WTC11 (cell line): ENCODE results near the gene CLEC16A. TPM values are rescaled to one million over a fixed set of nuclear protein-coding genes. Genes with fewer than 3 reads are reported as not detected.

Experiments used
- ATAC-seq: fragments of 200-7000 bp; cut with Tn5 transposase; 2 replicates; pipeline ENCODE4 v1.10.0; 2021; ENCODE audit warnings: mild to moderate bottlenecking, moderate library complexity
- CTCF ChIA-PET: fragments of 300-600 bp; sonication (Branson Sonifier 250); formaldehyde crosslinking; loops from one replicate; lab custom pipeline; 2021; ENCODE audit warnings: antibody characterized with exemption; lab: Charles Lee
- POLR2A ChIA-PET: fragments of 350-600 bp; sonication (Branson Sonifier 250); formaldehyde crosslinking; loops from one replicate; lab custom pipeline; 2021; ENCODE audit warnings: antibody characterized with exemption; lab: Charles Lee
- DNase-seq: peaks from one replicate; pipeline ENCODE4 v3.0.0; 2021; ENCODE audit warnings: low spot score
- H3K27ac Mint-ChIP-seq: 2 replicates; pipeline ENCODE4 v1.8.0; 2021; ENCODE audit warnings: mixed read lengths
- H3K27me3 Mint-ChIP-seq: 2 replicates; pipeline ENCODE4 v1.8.0; 2021; ENCODE audit warnings: low read depth, mild to moderate bottlenecking, moderate library complexity, mixed read lengths
- H3K36me3 Mint-ChIP-seq: 2 replicates; pipeline ENCODE4 v1.8.0; 2021; ENCODE audit warnings: mixed read lengths
- H3K4me1 Mint-ChIP-seq: 2 replicates; pipeline ENCODE4 v1.8.0; 2022; ENCODE audit warnings: mixed read lengths
- H3K4me3 Mint-ChIP-seq: 2 replicates; pipeline ENCODE4 v1.8.0; 2021; ENCODE audit warnings: mild to moderate bottlenecking, moderate library complexity, mixed read lengths
- H3K9me3 Mint-ChIP-seq: 2 replicates; pipeline ENCODE4 v1.8.0; 2021; ENCODE audit warnings: mixed read lengths
- CBFB ChIP-seq: sonication (generic); formaldehyde crosslinking; IDR thresholded peaks from 2 replicates; pipeline ENCODE4 v1.8.1; 2022; ENCODE audit warnings: mild to moderate bottlenecking, low read depth, missing genetic modification reagents
- ESRRA ChIP-seq: sonication (generic); formaldehyde crosslinking; IDR thresholded peaks from 2 replicates; pipeline ENCODE4 v1.8.1; 2022; ENCODE audit warnings: mild to moderate bottlenecking, missing genetic modification reagents, borderline replicate concordance
- GRHL2 ChIP-seq: fragments of 250-450 bp; sonication (Bioruptor Pico); IDR thresholded peaks from 2 replicates; pipeline ENCODE4 v1.8.0; 2022; ENCODE audit warnings: mild to moderate bottlenecking, moderate library complexity; ENCODE audit not compliant: insufficient replicate concordance, severe bottlenecking
- NFE2L1 ChIP-seq: sonication (generic); formaldehyde crosslinking; IDR thresholded peaks from 2 replicates; pipeline ENCODE4 v1.8.1; 2023; ENCODE audit warnings: missing genetic modification reagents
- NR1H2 ChIP-seq: sonication (generic); formaldehyde crosslinking; IDR thresholded peaks from 2 replicates; pipeline ENCODE4 v1.9.0; 2021; ENCODE audit warnings: mild to moderate bottlenecking, moderate library complexity, missing genetic modification reagents
- NR2C2 ChIP-seq: sonication (generic); formaldehyde crosslinking; IDR thresholded peaks from 2 replicates; pipeline ENCODE4 v1.8.0; 2022; ENCODE audit warnings: mild to moderate bottlenecking, missing genetic modification reagents
- SOX15 ChIP-seq: fragments of 250-450 bp; sonication (Bioruptor Pico); IDR thresholded peaks from 2 replicates; pipeline ENCODE4 v1.9.0; 2021; ENCODE audit warnings: mild to moderate bottlenecking
- TP53 ChIP-seq: sonication (generic); formaldehyde crosslinking; IDR thresholded peaks from 2 replicates; pipeline ENCODE4 v1.8.1; 2023; ENCODE audit warnings: mild to moderate bottlenecking, missing genetic modification reagents
- ZBTB21 ChIP-seq: sonication (generic); formaldehyde crosslinking; IDR thresholded peaks from 2 replicates; pipeline ENCODE4 v1.8.1; 2023; ENCODE audit warnings: mild to moderate bottlenecking, missing genetic modification reagents, borderline replicate concordance
- ZNF138 ChIP-seq: sonication (generic); formaldehyde crosslinking; conservative IDR thresholded peaks from 2 replicates; pipeline ENCODE4 v1.8.1; 2022; ENCODE audit warnings: mild to moderate bottlenecking, moderate library complexity, missing genetic modification reagents
- ZNF317 ChIP-seq: sonication (generic); formaldehyde crosslinking; IDR thresholded peaks from 2 replicates; pipeline ENCODE4 v1.8.1; 2023; ENCODE audit warnings: low read depth, mild to moderate bottlenecking, moderate library complexity, missing genetic modification reagents, borderline replicate concordance
- ZNF671 ChIP-seq: fragments of 250-450 bp; sonication (Bioruptor Pico); IDR thresholded peaks from 2 replicates; pipeline ENCODE4 v1.8.0; 2021; ENCODE audit warnings: mild to moderate bottlenecking
- total RNA-seq: library from RNA; stranded (reverse); gene quantifications from 3 replicates; pipeline ENCODE4 v1.2.3, GENCODE V29; 2021
- TF ChIP-seq, protein P1 (sequence below): sonication (generic); formaldehyde crosslinking; IDR thresholded peaks from 2 replicates; pipeline ENCODE4 v1.8.1; 2023; ENCODE audit warnings: mild to moderate bottlenecking, moderate library complexity, missing genetic modification reagents
- TF ChIP-seq, protein P2 (sequence below): sonication (generic); formaldehyde crosslinking; IDR thresholded peaks from 2 replicates; pipeline ENCODE4 v1.8.0; 2023; ENCODE audit warnings: missing genetic modification reagents, mild to moderate bottlenecking, borderline replicate concordance
- TF ChIP-seq, protein P3 (sequence below): sonication (generic); formaldehyde crosslinking; IDR thresholded peaks from 2 replicates; pipeline ENCODE4 v1.8.0; 2023; ENCODE audit warnings: mild to moderate bottlenecking, missing genetic modification reagents
- TF ChIP-seq, protein P4 (sequence below): fragments of 250-450 bp; sonication (Bioruptor Pico); IDR thresholded peaks from 2 replicates; pipeline ENCODE4 v1.9.0; 2021; ENCODE audit warnings: mild to moderate bottlenecking
- TF ChIP-seq, protein P5 (sequence below): fragments of 250-450 bp; sonication (Bioruptor Pico); IDR thresholded peaks from 2 replicates; pipeline ENCODE4 v1.9.0; 2021; ENCODE audit warnings: moderate library complexity, mild to moderate bottlenecking, inconsistent platforms, borderline replicate concordance

Gene CLEC16A
- total RNA-seq, 1 experiment from 2014 or later = 14.4 TPM

DNA sequence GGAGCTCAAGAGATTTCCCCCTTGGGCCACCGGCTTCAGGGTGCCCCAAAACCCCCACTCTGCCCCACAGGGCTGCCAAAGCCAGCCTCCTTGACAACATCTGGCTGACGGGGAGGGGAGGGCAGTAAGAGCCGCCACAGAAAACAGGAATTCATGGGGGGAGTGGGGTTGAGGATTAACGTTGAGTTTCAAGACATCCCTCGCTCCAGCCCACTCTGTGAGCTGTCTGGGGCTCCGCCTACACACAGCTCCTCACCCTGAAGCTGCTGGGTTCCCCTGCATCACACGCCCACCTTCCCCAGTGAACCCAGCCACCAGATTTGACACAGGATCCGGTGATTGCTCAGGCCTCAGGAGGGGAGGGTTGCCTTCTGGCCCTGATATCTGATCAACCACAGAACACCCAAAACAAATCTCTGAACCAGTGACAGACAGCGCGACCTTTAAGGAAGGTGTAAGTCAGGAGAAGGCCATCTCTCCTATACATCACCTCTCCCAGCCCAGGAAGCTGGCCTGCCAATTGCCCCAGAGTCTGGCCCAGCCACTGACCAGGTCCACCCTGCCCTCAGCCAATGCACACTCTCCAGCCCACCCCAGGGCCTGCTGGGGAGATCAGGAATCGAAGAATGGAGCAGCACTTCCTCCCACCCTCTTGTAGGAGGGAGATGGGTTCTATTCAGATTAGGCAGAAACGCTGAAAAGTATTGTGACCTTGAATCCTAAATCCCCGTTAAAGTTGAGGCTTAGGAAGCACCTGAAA lies 132.1 kb downstream of the CLEC16A start:
- TF ChIP-seq, protein P1, sequence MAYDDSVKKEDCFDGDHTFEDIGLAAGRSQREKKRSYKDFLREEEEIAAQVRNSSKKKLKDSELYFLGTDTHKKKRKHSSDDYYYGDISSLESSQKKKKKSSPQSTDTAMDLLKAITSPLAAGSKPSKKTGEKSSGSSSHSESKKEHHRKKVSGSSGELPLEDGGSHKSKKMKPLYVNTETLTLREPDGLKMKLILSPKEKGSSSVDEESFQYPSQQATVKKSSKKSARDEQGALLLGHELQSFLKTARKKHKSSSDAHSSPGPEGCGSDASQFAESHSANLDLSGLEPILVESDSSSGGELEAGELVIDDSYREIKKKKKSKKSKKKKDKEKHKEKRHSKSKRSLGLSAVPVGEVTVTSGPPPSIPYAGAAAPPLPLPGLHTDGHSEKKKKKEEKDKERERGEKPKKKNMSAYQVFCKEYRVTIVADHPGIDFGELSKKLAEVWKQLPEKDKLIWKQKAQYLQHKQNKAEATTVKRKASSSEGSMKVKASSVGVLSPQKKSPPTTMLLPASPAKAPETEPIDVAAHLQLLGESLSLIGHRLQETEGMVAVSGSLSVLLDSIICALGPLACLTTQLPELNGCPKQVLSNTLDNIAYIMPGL (CRISPR knock-in tag) = no peak
- no peak for TF ChIP-seq NR1H2 (CRISPR knock-in tag)
- no peak for TF ChIP-seq GRHL2 (CRISPR knock-in tag)
- no peak for TF ChIP-seq CBFB (CRISPR knock-in tag)
- no peak for TF ChIP-seq TP53
- no peak for TF ChIP-seq NR2C2 (CRISPR knock-in tag)
- TF ChIP-seq, protein P2, sequence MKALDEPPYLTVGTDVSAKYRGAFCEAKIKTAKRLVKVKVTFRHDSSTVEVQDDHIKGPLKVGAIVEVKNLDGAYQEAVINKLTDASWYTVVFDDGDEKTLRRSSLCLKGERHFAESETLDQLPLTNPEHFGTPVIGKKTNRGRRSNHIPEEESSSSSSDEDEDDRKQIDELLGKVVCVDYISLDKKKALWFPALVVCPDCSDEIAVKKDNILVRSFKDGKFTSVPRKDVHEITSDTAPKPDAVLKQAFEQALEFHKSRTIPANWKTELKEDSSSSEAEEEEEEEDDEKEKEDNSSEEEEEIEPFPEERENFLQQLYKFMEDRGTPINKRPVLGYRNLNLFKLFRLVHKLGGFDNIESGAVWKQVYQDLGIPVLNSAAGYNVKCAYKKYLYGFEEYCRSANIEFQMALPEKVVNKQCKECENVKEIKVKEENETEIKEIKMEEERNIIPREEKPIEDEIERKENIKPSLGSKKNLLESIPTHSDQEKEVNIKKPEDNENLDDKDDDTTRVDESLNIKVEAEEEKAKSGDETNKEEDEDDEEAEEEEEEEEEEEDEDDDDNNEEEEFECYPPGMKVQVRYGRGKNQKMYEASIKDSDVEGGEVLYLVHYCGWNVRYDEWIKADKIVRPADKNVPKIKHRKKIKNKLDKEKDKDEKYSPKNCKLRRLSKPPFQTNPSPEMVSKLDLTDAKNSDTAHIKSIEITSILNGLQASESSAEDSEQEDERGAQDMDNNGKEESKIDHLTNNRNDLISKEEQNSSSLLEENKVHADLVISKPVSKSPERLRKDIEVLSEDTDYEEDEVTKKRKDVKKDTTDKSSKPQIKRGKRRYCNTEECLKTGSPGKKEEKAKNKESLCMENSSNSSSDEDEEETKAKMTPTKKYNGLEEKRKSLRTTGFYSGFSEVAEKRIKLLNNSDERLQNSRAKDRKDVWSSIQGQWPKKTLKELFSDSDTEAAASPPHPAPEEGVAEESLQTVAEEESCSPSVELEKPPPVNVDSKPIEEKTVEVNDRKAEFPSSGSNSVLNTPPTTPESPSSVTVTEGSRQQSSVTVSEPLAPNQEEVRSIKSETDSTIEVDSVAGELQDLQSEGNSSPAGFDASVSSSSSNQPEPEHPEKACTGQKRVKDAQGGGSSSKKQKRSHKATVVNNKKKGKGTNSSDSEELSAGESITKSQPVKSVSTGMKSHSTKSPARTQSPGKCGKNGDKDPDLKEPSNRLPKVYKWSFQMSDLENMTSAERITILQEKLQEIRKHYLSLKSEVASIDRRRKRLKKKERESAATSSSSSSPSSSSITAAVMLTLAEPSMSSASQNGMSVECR (CRISPR knock-in tag) = no peak
- TF ChIP-seq, protein P3, sequence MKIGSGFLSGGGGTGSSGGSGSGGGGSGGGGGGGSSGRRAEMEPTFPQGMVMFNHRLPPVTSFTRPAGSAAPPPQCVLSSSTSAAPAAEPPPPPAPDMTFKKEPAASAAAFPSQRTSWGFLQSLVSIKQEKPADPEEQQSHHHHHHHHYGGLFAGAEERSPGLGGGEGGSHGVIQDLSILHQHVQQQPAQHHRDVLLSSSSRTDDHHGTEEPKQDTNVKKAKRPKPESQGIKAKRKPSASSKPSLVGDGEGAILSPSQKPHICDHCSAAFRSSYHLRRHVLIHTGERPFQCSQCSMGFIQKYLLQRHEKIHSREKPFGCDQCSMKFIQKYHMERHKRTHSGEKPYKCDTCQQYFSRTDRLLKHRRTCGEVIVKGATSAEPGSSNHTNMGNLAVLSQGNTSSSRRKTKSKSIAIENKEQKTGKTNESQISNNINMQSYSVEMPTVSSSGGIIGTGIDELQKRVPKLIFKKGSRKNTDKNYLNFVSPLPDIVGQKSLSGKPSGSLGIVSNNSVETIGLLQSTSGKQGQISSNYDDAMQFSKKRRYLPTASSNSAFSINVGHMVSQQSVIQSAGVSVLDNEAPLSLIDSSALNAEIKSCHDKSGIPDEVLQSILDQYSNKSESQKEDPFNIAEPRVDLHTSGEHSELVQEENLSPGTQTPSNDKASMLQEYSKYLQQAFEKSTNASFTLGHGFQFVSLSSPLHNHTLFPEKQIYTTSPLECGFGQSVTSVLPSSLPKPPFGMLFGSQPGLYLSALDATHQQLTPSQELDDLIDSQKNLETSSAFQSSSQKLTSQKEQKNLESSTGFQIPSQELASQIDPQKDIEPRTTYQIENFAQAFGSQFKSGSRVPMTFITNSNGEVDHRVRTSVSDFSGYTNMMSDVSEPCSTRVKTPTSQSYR (CRISPR knock-in tag) = no peak
- no peak for TF ChIP-seq ZNF138 (CRISPR knock-in tag)
- TF ChIP-seq, protein P4, sequence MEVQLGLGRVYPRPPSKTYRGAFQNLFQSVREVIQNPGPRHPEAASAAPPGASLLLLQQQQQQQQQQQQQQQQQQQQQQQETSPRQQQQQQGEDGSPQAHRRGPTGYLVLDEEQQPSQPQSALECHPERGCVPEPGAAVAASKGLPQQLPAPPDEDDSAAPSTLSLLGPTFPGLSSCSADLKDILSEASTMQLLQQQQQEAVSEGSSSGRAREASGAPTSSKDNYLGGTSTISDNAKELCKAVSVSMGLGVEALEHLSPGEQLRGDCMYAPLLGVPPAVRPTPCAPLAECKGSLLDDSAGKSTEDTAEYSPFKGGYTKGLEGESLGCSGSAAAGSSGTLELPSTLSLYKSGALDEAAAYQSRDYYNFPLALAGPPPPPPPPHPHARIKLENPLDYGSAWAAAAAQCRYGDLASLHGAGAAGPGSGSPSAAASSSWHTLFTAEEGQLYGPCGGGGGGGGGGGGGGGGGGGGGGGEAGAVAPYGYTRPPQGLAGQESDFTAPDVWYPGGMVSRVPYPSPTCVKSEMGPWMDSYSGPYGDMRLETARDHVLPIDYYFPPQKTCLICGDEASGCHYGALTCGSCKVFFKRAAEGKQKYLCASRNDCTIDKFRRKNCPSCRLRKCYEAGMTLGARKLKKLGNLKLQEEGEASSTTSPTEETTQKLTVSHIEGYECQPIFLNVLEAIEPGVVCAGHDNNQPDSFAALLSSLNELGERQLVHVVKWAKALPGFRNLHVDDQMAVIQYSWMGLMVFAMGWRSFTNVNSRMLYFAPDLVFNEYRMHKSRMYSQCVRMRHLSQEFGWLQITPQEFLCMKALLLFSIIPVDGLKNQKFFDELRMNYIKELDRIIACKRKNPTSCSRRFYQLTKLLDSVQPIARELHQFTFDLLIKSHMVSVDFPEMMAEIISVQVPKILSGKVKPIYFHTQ = no peak
- TF ChIP-seq NFE2L1 = no peak
- TF ChIP-seq, protein P5, sequence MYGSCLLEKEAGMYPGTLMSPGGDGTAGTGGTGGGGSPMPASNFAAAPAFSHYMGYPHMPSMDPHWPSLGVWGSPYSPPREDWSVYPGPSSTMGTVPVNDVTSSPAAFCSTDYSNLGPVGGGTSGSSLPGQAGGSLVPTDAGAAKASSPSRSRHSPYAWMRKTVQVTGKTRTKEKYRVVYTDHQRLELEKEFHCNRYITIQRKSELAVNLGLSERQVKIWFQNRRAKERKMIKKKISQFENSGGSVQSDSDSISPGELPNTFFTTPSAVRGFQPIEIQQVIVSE (CRISPR knock-in tag) = no peak
- TF ChIP-seq ESRRA = no peak
- no peak for TF ChIP-seq ZNF317
- TF ChIP-seq SOX15 (CRISPR knock-in tag) = no peak
- TF ChIP-seq ZNF671 = no peak
- no peak for TF ChIP-seq ZBTB21
- TF ChIP-seq, all 79 proteins: peak for 0
- Mint-ChIP-seq H3K9me3 (no peaks in the 10 kb centered on the region), H3K27me3 (no peaks in the 10 kb centered on the region), H3K4me3 (no peak overlapping the region), H3K27ac (no peak overlapping the region; the same call in 1 of the 2 replicates), H3K4me1 (peaks cover 21% of the 10 kb centered on the region), H3K36me3 (no peaks in the 10 kb centered on the region)
- POLR2A ChIA-PET = interaction anchor here (0.6 kb wide), 1 partner anchor 256 kb away, joined by 4 read pairs; no protein-coding TSS in a partner anchor
- CTCF ChIA-PET = interaction anchor here (1.1 to 1.2 kb wide), 2 partner anchors 34 to 295 kb away, joined by 3 to 6 read pairs; no protein-coding TSS in a partner anchor
- ATAC-seq = no peak
- no peak for DNase-seq
